Measurements from ENCODE around the gene CACNG4.

GRCh38 chr17:66939461-66940114, 24.9 kb upstream of the CACNG4 start:
- no peak for TF ChIP-seq CTCF (conservative IDR thresholded peaks at IDR 0.05; ENCODE audit: low read length)
- TF ChIP-seq EZH2phosphoT487 (IDR thresholded peaks at IDR 0.05; ENCODE audit: borderline replicate concordance, low read depth, low read length), result no peak
